ENCODE data around the gene BCL2. TPM values are rescaled to one million over a fixed set of nuclear protein-coding genes. Genes with fewer than 3 reads are reported as not detected.

The BCL2 gene
- polyA plus RNA-seq, 1 of the 3 experiments (the other 2 are of a cell fraction), result 1.5 TPM

- Histone ChIP-seq H3K27ac (ENCODE audit: low read depth in 2 of 2, low read length in 1 of 2) (no peak overlapping the region), H3K36me3 (replicated peaks in 1 of 2; ENCODE audit: control insufficient read depth in 1 of 2, insufficient read depth in 2 of 2, low read length in 1 of 2) (no peaks in the 10 kb centered on the region), H3F3A (replicated peaks; ENCODE audit: insufficient read depth) (no peaks in the 10 kb centered on the region), H3K27me3 (ENCODE audit: insufficient read depth) (no peaks in the 10 kb centered on the region; the same call in 1 of the 2 replicates), H4K20me1 (ENCODE audit: insufficient read depth) (no peaks in the 10 kb centered on the region), H3K4me3 (ENCODE audit: low read depth in 2 of 2, low read length in 1 of 2) (no peak overlapping the region), H3K4me1 (ENCODE audit: control insufficient read depth in 1 of 2, insufficient read depth in 2 of 2, low read depth in 1 of 2, low read length in 1 of 2) (peaks cover 0 to 16% of the 10 kb centered on the region in 2 experiments; a peak in 2 of 4 replicates), H3K9me2 (no peaks in the 10 kb centered on the region), H2AFZ (ENCODE audit: low read depth) (no peak overlapping the region), H3K9me3 (no peaks in the 10 kb centered on the region), H3K9ac (no peak overlapping the region), H3K79me2 (ENCODE audit: insufficient read depth) (no peaks in the 10 kb centered on the region), H3K4me2 (no peak overlapping the region)
- POLR2A ChIA-PET, result no interaction called here
- TF ChIP-seq NRF1 (IDR thresholded peaks at IDR 0.05; ENCODE audit: low read depth, low read length), result no peak
- no peak for TF ChIP-seq RCOR1 (IDR thresholded peaks at IDR 0.05; ENCODE audit: low read length)
- no peak for TF ChIP-seq FOXJ3 (CRISPR knock-in tag; IDR thresholded peaks at IDR 0.05)
- CTCF ChIA-PET, result interaction anchor here (0.7 to 0.9 kb wide), 2 partner anchors 20 to 47 kb away, joined by 3 read pairs; no protein-coding TSS in a partner anchor
- 70% methylated on average over 7 of the region's 7 CpGs for WGBS (ENCODE audit: low lambda C conversion rate)
- no peak for DNase-seq
Observed at GRCh38 chr18:63100630-63101055, 218.9 kb downstream of the BCL2 start.

DNA sequence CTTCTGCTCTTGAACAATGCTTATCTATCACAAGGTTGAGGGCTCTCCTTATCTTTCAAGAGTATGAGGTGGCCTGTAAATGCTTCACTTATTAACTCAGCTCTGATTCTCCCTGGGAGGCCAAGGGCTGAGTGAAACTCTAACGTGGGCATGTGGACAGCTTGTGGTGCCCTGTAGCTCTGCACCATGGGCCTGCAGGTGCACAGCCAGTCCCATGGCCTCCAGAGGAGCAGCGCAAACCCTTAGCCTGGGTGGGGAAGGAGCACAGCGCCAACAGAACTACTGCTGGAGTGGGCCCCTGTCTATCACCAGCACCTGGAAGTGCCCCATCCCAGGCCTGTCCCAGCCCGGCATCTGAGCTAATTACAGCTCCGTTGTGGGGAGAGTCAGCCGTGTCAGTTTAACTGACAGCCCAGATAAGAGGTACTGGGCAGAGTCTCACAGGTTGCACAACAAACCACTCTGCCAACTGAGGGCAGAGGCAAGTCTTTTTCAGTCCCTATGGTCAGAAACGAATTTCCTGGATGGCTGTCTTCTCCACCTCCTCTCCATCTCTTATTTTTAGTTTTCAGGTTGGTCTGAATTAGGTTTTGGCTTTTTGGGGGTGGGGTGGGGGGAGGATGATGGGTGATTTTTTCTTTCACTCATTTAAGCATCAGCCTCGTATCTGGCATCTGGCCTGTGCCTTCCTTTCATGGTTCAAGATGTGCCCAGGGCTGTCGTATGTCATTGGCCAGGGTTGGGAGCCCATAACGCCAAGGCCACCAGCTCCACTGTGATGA, 219.5 kb downstream of the BCL2 start:
- Histone ChIP-seq H3K9ac (no peak overlapping the region), H3K27ac (ENCODE audit: low read depth in 2 of 2, low read length in 1 of 2) (no peak overlapping the region; a peak in 1 of 4 replicates), H3K4me3 (ENCODE audit: low read depth in 2 of 2, low read length in 1 of 2) (no peak overlapping the region), H3K79me2 (ENCODE audit: insufficient read depth) (no peaks in the 10 kb centered on the region), H4K20me1 (ENCODE audit: insufficient read depth) (no peaks in the 10 kb centered on the region), H3K9me2 (no peaks in the 10 kb centered on the region), H3K27me3 (ENCODE audit: insufficient read depth) (no peaks in the 10 kb centered on the region; the same call in 1 of the 2 replicates), H3K4me2 (no peak overlapping the region), H3F3A (replicated peaks; ENCODE audit: insufficient read depth) (no peaks in the 10 kb centered on the region), H3K4me1 (ENCODE audit: control insufficient read depth in 1 of 2, insufficient read depth in 2 of 2, low read depth in 1 of 2, low read length in 1 of 2) (peaks cover 0 to 18% of the 10 kb centered on the region in 2 experiments; a peak in 2 of 4 replicates), H3K9me3 (no peaks in the 10 kb centered on the region), H2AFZ (ENCODE audit: low read depth) (no peak overlapping the region), H3K36me3 (replicated peaks in 1 of 2; ENCODE audit: control insufficient read depth in 1 of 2, insufficient read depth in 2 of 2, low read length in 1 of 2) (no peaks in the 10 kb centered on the region)
- TF ChIP-seq MEF2A (IDR thresholded peaks at IDR 0.05; ENCODE audit: borderline replicate concordance, low read depth) (no peak), IRF3 (IDR thresholded peaks at IDR 0.05; ENCODE audit: low read depth, low read length) (no peak), SMC3 (IDR thresholded peaks at IDR 0.05; ENCODE audit: low read depth, low read length) (no peak)
- WGBS (ENCODE audit: low lambda C conversion rate), result 49% methylated on average over 9 of the region's 10 CpGs
- ChIA-PET POLR2A (no interaction called here), CTCF (interaction anchor here (0.9 kb wide), 1 partner anchor 46 kb away, joined by 3 read pairs; no protein-coding TSS in a partner anchor)
- no peak for DNase-seq

GRCh38 chr18:63099091-63099840, 220.3 kb downstream of the BCL2 start:
- H3K27ac ChIP-seq (ENCODE audit: low read depth in 2 of 2, low read length in 1 of 2), result no peak overlapping the region
- H3F3A ChIP-seq (replicated peaks; ENCODE audit: insufficient read depth), result no peaks in the 10 kb centered on the region
- no peaks in the 10 kb centered on the region for H4K20me1 ChIP-seq (ENCODE audit: insufficient read depth)
- H3K9ac ChIP-seq, result no peak overlapping the region
- no peak overlapping the region for H2AFZ ChIP-seq (ENCODE audit: low read depth)
- peaks cover 0 to 19% of the 10 kb centered on the region in 2 experiments; a peak in 2 of 4 replicates for H3K4me1 ChIP-seq (ENCODE audit: control insufficient read depth in 1 of 2, insufficient read depth in 2 of 2, low read depth in 1 of 2, low read length in 1 of 2)
- DNase-seq, result no peak
- no peaks in the 10 kb centered on the region; the same call in 1 of the 2 replicates for H3K27me3 ChIP-seq (ENCODE audit: insufficient read depth)
- no peaks in the 10 kb centered on the region for H3K9me2 ChIP-seq
- H3K9me3 ChIP-seq, result no peaks in the 10 kb centered on the region
- H3K4me2 ChIP-seq, result no peak overlapping the region
- 54% methylated on average over 13 of the region's 14 CpGs for WGBS (ENCODE audit: low lambda C conversion rate)
- POLR2A ChIA-PET, result no interaction called here
- CTCF ChIA-PET, result no interaction called here
- H3K79me2 ChIP-seq (ENCODE audit: insufficient read depth), result no peaks in the 10 kb centered on the region
- no peak overlapping the region for H3K4me3 ChIP-seq (ENCODE audit: low read depth in 2 of 2, low read length in 1 of 2)
- TF ChIP-seq TAF1 (IDR thresholded peaks at IDR 0.05; ENCODE audit: borderline replicate concordance, low read depth, low read length) (no peak), IRF3 (IDR thresholded peaks at IDR 0.05; ENCODE audit: low read depth, low read length) (no peak), USF1 (IDR thresholded peaks at IDR 0.05; ENCODE audit: borderline replicate concordance, low read depth) (no peak), TEAD4 (IDR thresholded peaks at IDR 0.05; ENCODE audit: borderline replicate concordance, insufficient read depth) (no peak), YY1 (IDR thresholded peaks at IDR 0.05; ENCODE audit: low read depth) (no peak), POLR2AphosphoS5 (IDR thresholded peaks at IDR 0.05; ENCODE audit: low read depth, low read length) (no peak), RFX5 (IDR thresholded peaks at IDR 0.05; ENCODE audit: low read length) (no peak)
- no peaks in the 10 kb centered on the region for H3K36me3 ChIP-seq (replicated peaks in 1 of 2; ENCODE audit: control insufficient read depth in 1 of 2, insufficient read depth in 2 of 2, low read length in 1 of 2)

Measured in SK-N-SH (cell line).